Neutrophil (primary cell): ENCODE data around the gene MCTP1.

ENCODE experiments used
- H3K27ac ChIP-seq: fragments of 200-600 bp; sonication (generic); 2 replicates; pipeline ENCODE4 v1.5.1; 2016; ENCODE audit warnings: mild to moderate bottlenecking, moderate library complexity
- H3K27me3 ChIP-seq: fragments of 200-600 bp; sonication (generic); 2 replicates; pipeline ENCODE4 v1.6.0; 2016; ENCODE audit warnings: mild to moderate bottlenecking
- H3K36me3 ChIP-seq: fragments of 200-600 bp; sonication (generic); 2 replicates; pipeline ENCODE4 v1.5.1; 2017
- H3K4me1 ChIP-seq, 2 experiments: fragments of 200-600 bp in 1 of 2; sonication (generic) in 1 of 2; 1 replicate in 1 of 2; 2 replicates in 1 of 2; pipeline versions ENCODE4 v1.5.1 to v1.6.1; 2013 to 2016; ENCODE audit warnings: low read depth in 1 of 2, low read length in 1 of 2, mild to moderate bottlenecking in 1 of 2, moderate library complexity in 1 of 2; ENCODE audit not compliant: control insufficient read depth in 1 of 2, insufficient read depth in 1 of 2
- H3K4me3 ChIP-seq, 2 experiments: fragments of 200-600 bp in 1 of 2; sonication (generic) in 1 of 2; 1 replicate in 1 of 2; 2 replicates in 1 of 2; pipeline ENCODE4 v1.5.1; 2013 to 2016; ENCODE audit warnings: low read depth in 1 of 2, low read length in 1 of 2, mild to moderate bottlenecking in 1 of 2, moderate library complexity in 1 of 2
- H3K9me3 ChIP-seq: fragments of 200-600 bp; sonication (generic); 2 replicates; pipeline ENCODE4 v1.5.1; 2016
- TF ChIP-seq, protein P1 (sequence below): fragments of 200-600 bp; sonication (generic); IDR thresholded peaks from 2 replicates; pipeline ENCODE4 v1.5.1; 2016; ENCODE audit warnings: antibody characterized with exemption

Gene MCTP1

GRCh38 chr5:95223566-95224258, 61.2 kb downstream of the MCTP1 start:
- Histone ChIP-seq H3K4me3 (no peak overlapping the region), H3K27me3 (no peaks in the 10 kb centered on the region), H3K36me3 (no peaks in the 10 kb centered on the region), H3K9me3 (no peaks in the 10 kb centered on the region), H3K4me1 (no peaks in the 10 kb centered on the region), H3K27ac (no peak overlapping the region)
- TF ChIP-seq, protein P1, sequence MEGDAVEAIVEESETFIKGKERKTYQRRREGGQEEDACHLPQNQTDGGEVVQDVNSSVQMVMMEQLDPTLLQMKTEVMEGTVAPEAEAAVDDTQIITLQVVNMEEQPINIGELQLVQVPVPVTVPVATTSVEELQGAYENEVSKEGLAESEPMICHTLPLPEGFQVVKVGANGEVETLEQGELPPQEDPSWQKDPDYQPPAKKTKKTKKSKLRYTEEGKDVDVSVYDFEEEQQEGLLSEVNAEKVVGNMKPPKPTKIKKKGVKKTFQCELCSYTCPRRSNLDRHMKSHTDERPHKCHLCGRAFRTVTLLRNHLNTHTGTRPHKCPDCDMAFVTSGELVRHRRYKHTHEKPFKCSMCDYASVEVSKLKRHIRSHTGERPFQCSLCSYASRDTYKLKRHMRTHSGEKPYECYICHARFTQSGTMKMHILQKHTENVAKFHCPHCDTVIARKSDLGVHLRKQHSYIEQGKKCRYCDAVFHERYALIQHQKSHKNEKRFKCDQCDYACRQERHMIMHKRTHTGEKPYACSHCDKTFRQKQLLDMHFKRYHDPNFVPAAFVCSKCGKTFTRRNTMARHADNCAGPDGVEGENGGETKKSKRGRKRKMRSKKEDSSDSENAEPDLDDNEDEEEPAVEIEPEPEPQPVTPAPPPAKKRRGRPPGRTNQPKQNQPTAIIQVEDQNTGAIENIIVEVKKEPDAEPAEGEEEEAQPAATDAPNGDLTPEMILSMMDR, result no peak

GRCh38 chr5:95222836-95223235, 62.1 kb downstream of the MCTP1 start:
- TF ChIP-seq, protein P1, result no peak
- H3K4me1 ChIP-seq, result no peaks in the 10 kb centered on the region
- H3K36me3 ChIP-seq, result no peaks in the 10 kb centered on the region
- no peaks in the 10 kb centered on the region for H3K9me3 ChIP-seq
- no peaks in the 10 kb centered on the region for H3K27me3 ChIP-seq
- H3K27ac ChIP-seq, result no peak overlapping the region
- H3K4me3 ChIP-seq, result no peak overlapping the region

DNA sequence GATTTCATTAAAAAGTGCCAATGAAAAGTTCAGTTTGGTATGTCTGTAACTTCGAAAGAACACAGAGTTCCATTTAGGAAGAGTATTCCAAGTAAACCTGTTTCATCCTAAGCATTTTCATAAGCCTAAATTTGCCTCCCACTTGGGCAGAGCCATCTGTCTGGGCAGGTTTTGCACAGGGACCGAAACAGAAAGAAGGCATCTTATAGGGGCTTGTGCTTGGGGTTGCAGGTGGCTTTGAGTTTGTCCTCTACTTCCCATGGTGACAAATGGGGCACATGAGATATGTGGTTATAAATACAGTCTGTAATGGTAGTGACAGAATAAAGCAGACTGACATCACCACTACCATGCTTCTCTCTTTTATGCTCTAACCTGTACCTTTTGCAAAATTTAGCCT, 63.7 kb downstream of the MCTP1 start:
- H3K4me3 ChIP-seq, result no peak overlapping the region
- no peak overlapping the region for H3K27ac ChIP-seq
- H3K9me3 ChIP-seq, result no peaks in the 10 kb centered on the region
- H3K36me3 ChIP-seq, result no peaks in the 10 kb centered on the region
- TF ChIP-seq, protein P1, result no peak
- no peaks in the 10 kb centered on the region for H3K4me1 ChIP-seq
- no peaks in the 10 kb centered on the region for H3K27me3 ChIP-seq

- no peak overlapping the region for H3K27ac ChIP-seq
- H3K4me1 ChIP-seq, result no peaks in the 10 kb centered on the region
- no peaks in the 10 kb centered on the region for H3K36me3 ChIP-seq
- H3K27me3 ChIP-seq, result no peaks in the 10 kb centered on the region
- H3K9me3 ChIP-seq, result no peaks in the 10 kb centered on the region
- H3K4me3 ChIP-seq, result no peak overlapping the region
- TF ChIP-seq, protein P1, result no peak
Measured at GRCh38 chr5:95220381-95220780, 64.5 kb downstream of the MCTP1 start.

DNA sequence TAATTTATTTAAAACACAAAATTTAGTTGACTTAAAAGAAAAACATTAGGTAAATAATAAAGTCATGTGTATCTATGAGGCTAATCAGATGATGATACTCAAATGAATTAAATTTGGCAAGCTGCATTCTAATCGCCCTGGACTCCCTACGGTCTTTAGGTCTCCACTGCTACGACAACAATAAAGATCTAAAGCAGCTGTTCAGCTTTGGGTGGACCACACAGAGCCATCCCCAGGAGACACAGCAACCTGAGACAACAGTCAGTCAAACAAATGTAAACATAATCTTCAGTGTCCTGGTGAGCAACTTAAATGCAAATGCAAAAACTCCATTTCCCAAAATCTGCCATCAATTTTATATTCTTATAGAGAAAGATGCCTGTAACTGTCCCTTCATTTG, 65.5 kb downstream of the MCTP1 start:
- no peak overlapping the region for H3K4me3 ChIP-seq
- no peaks in the 10 kb centered on the region for H3K36me3 ChIP-seq
- no peaks in the 10 kb centered on the region for H3K9me3 ChIP-seq
- no peaks in the 10 kb centered on the region for H3K4me1 ChIP-seq
- TF ChIP-seq, protein P1, result no peak
- H3K27ac ChIP-seq, result no peak overlapping the region
- no peaks in the 10 kb centered on the region for H3K27me3 ChIP-seq
